HepG2 (cell line): ENCODE measurements around the gene C14orf93. TPM values are rescaled to one million over a fixed set of nuclear protein-coding genes. Genes with fewer than 3 reads are reported as not detected.

Experiments
- FOXC1 ChIP-seq: sonication (generic); formaldehyde crosslinking; IDR thresholded peaks from 2 replicates; pipeline ENCODE4 v1.8.0; 2022; ENCODE audit warnings: mild to moderate bottlenecking, missing genetic modification reagents, borderline replicate concordance
- NFKBIZ ChIP-seq: IDR thresholded peaks from 2 replicates; pipeline ENCODE4 v1.6.1; 2018; ENCODE audit warnings: missing genetic modification reagents, missing compliant biosample characterization
- PHF21A ChIP-seq: sonication (generic); formaldehyde crosslinking; IDR thresholded peaks from 2 replicates; pipeline ENCODE4 v1.5.0; 2020; ENCODE audit warnings: mild to moderate bottlenecking, missing genetic modification reagents
- ZNF567 ChIP-seq: sonication (generic); formaldehyde crosslinking; IDR thresholded peaks from 2 replicates; pipeline ENCODE4 v1.8.1; 2023; ENCODE audit warnings: mild to moderate bottlenecking, missing genetic modification reagents, borderline replicate concordance
- ZNF75D ChIP-seq: sonication (generic); formaldehyde crosslinking; IDR thresholded peaks from 2 replicates; pipeline ENCODE4 v1.8.1; 2023; ENCODE audit warnings: missing genetic modification reagents, mild to moderate bottlenecking, borderline replicate concordance
- polyA plus RNA-seq, 8 experiments: library from polyadenylated mRNA; depleted of rRNA in 3 of 8; stranded (reverse) in 7 of 8; unstranded in 1 of 8; fragments of >200 nt; fragmentation: Illumina TruSeq in 4 of 8; extraction: Trizol in 4 of 8; gene quantifications; 2 replicates each; pipeline versions ENCODE4 v1.2.1 to v1.2.3, GENCODE V29; 2011 to 2016; ENCODE audit warnings: low read depth in 4 of 8, missing spikeins in 1 of 8, mixed read lengths in 1 of 8; ENCODE audit not compliant: insufficient read depth in 1 of 8
- total RNA-seq, 5 experiments: library from RNA; depleted of rRNA; stranded (reverse); fragments of >200 nt; fragmentation: Illumina TruSeq; extraction: Trizol; gene quantifications; 2 replicates each; pipeline ENCODE4 v1.2.3, GENCODE V29; 2016; ENCODE audit warnings: low read depth in 1 of 5
- TF ChIP-seq, protein P1 (sequence below): sonication (generic); formaldehyde crosslinking; IDR thresholded peaks from 2 replicates; pipeline ENCODE4 v1.5.0; 2020; ENCODE audit warnings: mild to moderate bottlenecking, missing genetic modification reagents
- TF ChIP-seq, protein P2 (sequence below): sonication (generic); formaldehyde crosslinking; IDR thresholded peaks from 2 replicates; pipeline ENCODE4 v1.4.0; 2020; ENCODE audit warnings: mild to moderate bottlenecking, missing genetic modification reagents
- TF ChIP-seq, protein P3 (sequence below): sonication (generic); formaldehyde crosslinking; IDR thresholded peaks from 2 replicates; pipeline ENCODE4 v1.4.0; 2020; ENCODE audit warnings: missing genetic modification reagents
- TF ChIP-seq, protein P4 (sequence below): sonication (generic); formaldehyde crosslinking; IDR thresholded peaks from 2 replicates; pipeline ENCODE4 v1.4.0; 2020; ENCODE audit warnings: missing genetic modification reagents
- TF ChIP-seq, protein P5 (sequence below): sonication (generic); formaldehyde crosslinking; conservative IDR thresholded peaks from 2 replicates; pipeline ENCODE4 v1.4.0; 2020; ENCODE audit warnings: mild to moderate bottlenecking, missing genetic modification reagents, moderate library complexity

The C14orf93 gene
- total and polyA plus RNA-seq, 2 of the 13 experiments (the other 11 are each of a cell fraction or from before 2014, with no cell fraction given) = 11.4 to 22.5 TPM

DNA sequence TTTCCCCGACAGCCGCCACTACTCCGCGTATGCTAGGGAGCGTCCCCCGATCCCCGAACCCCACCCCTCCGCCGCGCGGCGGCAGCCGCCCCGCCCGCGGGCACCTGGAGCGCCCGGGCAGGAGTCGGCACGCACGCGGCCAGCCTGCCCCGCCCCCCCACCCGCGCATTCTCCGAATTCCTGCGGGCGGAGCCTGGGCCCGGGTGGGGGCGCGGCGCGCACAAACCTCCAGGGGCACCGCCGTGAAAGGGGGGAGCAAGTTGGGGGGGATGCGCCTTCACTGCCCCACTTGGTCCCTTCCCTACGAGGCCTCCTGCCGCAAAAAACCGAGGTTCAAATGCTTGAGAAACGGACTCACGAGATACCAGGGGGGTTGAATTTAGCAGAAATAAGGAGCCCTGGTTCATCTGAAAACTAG lies 29.3 kb downstream of the C14orf93 start (continued):
- no peak for TF ChIP-seq ZNF75D (CRISPR knock-in tag)
- TF ChIP-seq PHF21A = no peak
- TF ChIP-seq FOXC1 (CRISPR knock-in tag) = no peak
- TF ChIP-seq, protein P1, sequence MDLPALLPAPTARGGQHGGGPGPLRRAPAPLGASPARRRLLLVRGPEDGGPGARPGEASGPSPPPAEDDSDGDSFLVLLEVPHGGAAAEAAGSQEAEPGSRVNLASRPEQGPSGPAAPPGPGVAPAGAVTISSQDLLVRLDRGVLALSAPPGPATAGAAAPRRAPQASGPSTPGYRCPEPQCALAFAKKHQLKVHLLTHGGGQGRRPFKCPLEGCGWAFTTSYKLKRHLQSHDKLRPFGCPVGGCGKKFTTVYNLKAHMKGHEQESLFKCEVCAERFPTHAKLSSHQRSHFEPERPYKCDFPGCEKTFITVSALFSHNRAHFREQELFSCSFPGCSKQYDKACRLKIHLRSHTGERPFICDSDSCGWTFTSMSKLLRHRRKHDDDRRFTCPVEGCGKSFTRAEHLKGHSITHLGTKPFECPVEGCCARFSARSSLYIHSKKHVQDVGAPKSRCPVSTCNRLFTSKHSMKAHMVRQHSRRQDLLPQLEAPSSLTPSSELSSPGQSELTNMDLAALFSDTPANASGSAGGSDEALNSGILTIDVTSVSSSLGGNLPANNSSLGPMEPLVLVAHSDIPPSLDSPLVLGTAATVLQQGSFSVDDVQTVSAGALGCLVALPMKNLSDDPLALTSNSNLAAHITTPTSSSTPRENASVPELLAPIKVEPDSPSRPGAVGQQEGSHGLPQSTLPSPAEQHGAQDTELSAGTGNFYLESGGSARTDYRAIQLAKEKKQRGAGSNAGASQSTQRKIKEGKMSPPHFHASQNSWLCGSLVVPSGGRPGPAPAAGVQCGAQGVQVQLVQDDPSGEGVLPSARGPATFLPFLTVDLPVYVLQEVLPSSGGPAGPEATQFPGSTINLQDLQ = no peak
- TF ChIP-seq, protein P2, sequence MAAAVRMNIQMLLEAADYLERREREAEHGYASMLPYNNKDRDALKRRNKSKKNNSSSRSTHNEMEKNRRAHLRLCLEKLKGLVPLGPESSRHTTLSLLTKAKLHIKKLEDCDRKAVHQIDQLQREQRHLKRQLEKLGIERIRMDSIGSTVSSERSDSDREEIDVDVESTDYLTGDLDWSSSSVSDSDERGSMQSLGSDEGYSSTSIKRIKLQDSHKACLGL = no peak
- TF ChIP-seq, protein P3, sequence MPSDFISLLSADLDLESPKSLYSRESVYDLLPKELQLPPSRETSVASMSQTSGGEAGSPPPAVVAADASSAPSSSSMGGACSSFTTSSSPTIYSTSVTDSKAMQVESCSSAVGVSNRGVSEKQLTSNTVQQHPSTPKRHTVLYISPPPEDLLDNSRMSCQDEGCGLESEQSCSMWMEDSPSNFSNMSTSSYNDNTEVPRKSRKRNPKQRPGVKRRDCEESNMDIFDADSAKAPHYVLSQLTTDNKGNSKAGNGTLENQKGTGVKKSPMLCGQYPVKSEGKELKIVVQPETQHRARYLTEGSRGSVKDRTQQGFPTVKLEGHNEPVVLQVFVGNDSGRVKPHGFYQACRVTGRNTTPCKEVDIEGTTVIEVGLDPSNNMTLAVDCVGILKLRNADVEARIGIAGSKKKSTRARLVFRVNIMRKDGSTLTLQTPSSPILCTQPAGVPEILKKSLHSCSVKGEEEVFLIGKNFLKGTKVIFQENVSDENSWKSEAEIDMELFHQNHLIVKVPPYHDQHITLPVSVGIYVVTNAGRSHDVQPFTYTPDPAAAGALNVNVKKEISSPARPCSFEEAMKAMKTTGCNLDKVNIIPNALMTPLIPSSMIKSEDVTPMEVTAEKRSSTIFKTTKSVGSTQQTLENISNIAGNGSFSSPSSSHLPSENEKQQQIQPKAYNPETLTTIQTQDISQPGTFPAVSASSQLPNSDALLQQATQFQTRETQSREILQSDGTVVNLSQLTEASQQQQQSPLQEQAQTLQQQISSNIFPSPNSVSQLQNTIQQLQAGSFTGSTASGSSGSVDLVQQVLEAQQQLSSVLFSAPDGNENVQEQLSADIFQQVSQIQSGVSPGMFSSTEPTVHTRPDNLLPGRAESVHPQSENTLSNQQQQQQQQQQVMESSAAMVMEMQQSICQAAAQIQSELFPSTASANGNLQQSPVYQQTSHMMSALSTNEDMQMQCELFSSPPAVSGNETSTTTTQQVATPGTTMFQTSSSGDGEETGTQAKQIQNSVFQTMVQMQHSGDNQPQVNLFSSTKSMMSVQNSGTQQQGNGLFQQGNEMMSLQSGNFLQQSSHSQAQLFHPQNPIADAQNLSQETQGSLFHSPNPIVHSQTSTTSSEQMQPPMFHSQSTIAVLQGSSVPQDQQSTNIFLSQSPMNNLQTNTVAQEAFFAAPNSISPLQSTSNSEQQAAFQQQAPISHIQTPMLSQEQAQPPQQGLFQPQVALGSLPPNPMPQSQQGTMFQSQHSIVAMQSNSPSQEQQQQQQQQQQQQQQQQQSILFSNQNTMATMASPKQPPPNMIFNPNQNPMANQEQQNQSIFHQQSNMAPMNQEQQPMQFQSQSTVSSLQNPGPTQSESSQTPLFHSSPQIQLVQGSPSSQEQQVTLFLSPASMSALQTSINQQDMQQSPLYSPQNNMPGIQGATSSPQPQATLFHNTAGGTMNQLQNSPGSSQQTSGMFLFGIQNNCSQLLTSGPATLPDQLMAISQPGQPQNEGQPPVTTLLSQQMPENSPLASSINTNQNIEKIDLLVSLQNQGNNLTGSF (CRISPR knock-in tag) = no peak
- TF ChIP-seq NFKBIZ (CRISPR knock-in tag) = 0 out of 2 replicates have a peak, but pooled peaks have one; percentile 10
- TF ChIP-seq, protein P4, sequence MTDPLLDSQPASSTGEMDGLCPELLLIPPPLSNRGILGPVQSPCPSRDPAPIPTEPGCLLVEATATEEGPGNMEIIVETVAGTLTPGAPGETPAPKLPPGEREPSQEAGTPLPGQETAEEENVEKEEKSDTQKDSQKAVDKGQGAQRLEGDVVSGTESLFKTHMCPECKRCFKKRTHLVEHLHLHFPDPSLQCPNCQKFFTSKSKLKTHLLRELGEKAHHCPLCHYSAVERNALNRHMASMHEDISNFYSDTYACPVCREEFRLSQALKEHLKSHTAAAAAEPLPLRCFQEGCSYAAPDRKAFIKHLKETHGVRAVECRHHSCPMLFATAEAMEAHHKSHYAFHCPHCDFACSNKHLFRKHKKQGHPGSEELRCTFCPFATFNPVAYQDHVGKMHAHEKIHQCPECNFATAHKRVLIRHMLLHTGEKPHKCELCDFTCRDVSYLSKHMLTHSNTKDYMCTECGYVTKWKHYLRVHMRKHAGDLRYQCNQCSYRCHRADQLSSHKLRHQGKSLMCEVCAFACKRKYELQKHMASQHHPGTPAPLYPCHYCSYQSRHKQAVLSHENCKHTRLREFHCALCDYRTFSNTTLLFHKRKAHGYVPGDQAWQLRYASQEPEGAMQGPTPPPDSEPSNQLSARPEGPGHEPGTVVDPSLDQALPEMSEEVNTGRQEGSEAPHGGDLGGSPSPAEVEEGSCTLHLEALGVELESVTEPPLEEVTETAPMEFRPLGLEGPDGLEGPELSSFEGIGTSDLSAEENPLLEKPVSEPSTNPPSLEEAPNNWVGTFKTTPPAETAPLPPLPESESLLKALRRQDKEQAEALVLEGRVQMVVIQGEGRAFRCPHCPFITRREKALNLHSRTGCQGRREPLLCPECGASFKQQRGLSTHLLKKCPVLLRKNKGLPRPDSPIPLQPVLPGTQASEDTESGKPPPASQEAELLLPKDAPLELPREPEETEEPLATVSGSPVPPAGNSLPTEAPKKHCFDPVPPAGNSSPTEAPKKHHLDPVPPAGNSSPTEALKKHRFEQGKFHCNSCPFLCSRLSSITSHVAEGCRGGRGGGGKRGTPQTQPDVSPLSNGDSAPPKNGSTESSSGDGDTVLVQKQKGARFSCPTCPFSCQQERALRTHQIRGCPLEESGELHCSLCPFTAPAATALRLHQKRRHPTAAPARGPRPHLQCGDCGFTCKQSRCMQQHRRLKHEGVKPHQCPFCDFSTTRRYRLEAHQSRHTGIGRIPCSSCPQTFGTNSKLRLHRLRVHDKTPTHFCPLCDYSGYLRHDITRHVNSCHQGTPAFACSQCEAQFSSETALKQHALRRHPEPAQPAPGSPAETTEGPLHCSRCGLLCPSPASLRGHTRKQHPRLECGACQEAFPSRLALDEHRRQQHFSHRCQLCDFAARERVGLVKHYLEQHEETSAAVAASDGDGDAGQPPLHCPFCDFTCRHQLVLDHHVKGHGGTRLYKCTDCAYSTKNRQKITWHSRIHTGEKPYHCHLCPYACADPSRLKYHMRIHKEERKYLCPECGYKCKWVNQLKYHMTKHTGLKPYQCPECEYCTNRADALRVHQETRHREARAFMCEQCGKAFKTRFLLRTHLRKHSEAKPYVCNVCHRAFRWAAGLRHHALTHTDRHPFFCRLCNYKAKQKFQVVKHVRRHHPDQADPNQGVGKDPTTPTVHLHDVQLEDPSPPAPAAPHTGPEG (CRISPR knock-in tag) = no peak
- no peak for TF ChIP-seq ZNF567
- TF ChIP-seq, protein P5, sequence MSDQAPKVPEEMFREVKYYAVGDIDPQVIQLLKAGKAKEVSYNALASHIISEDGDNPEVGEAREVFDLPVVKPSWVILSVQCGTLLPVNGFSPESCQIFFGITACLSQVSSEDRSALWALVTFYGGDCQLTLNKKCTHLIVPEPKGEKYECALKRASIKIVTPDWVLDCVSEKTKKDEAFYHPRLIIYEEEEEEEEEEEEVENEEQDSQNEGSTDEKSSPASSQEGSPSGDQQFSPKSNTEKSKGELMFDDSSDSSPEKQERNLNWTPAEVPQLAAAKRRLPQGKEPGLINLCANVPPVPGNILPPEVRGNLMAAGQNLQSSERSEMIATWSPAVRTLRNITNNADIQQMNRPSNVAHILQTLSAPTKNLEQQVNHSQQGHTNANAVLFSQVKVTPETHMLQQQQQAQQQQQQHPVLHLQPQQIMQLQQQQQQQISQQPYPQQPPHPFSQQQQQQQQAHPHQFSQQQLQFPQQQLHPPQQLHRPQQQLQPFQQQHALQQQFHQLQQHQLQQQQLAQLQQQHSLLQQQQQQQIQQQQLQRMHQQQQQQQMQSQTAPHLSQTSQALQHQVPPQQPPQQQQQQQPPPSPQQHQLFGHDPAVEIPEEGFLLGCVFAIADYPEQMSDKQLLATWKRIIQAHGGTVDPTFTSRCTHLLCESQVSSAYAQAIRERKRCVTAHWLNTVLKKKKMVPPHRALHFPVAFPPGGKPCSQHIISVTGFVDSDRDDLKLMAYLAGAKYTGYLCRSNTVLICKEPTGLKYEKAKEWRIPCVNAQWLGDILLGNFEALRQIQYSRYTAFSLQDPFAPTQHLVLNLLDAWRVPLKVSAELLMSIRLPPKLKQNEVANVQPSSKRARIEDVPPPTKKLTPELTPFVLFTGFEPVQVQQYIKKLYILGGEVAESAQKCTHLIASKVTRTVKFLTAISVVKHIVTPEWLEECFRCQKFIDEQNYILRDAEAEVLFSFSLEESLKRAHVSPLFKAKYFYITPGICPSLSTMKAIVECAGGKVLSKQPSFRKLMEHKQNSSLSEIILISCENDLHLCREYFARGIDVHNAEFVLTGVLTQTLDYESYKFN (CRISPR knock-in tag) = peak; percentile 79
